Epithelial cell of proximal tubule (primary cell): ENCODE measurements around the gene CCM2. TPM values are rescaled to one million over a fixed set of nuclear protein-coding genes. Genes with fewer than 3 reads are reported as not detected.
"Not testable (repeated sequence)": the region's sequence is repeated elsewhere in the genome, so short reads cannot be mapped to it uniquely, and the experiment has no call there.

Experiments
- DNase-seq: peaks from one replicate; pipeline ENCODE4 v3.0.0-alpha.2; 2011; ENCODE audit warnings: low read depth
- H3K4me3 ChIP-seq: 2 replicates; pipeline ENCODE4 v1.5.1; 2011; ENCODE audit warnings: low read depth, mild to moderate bottlenecking, low read length
- total RNA-seq: library from RNA; depleted of rRNA; stranded (reverse); fragments of >200 nt; gene quantifications from 2 replicates; pipeline ENCODE4 v1.2.3, GENCODE V29; 2015
- TF ChIP-seq, protein P1 (sequence below): conservative IDR thresholded peaks from 2 replicates; pipeline ENCODE4 v1.5.1; 2012; ENCODE audit warnings: low read depth, mild to moderate bottlenecking, low read length

Gene CCM2
- total RNA-seq, 1 donor from 2014 or later = 49.2 TPM

DNA sequence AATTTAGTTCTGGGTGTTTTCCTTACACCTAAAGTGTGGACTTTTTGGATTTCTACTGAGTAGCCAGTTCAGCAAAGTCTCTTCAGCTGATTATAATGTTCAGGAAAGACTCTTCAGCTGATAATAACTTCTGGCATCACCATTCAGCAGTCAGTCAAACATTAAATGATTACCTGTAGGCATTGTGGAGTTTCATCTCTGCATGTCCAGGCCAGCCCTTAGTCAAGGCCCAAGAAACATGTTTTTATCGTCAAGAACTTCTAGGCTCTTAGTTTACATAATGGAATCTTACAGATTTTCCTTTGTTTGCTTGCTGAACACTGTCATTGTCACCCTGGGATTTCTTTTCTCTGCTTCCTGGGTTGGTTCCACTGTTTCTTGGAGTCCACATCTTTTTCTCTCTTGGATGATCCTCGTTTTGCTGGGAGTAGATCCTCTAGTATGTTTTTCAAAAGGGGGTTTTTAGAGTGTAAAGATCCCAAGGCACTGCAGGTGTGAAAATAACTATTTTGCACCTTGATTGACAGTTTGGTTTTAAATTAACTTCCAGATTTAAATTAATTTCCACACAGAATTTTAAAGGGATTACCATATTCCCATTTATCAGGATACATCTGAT lies 24.2 kb downstream of the CCM2 start:
- TF ChIP-seq, protein P1, sequence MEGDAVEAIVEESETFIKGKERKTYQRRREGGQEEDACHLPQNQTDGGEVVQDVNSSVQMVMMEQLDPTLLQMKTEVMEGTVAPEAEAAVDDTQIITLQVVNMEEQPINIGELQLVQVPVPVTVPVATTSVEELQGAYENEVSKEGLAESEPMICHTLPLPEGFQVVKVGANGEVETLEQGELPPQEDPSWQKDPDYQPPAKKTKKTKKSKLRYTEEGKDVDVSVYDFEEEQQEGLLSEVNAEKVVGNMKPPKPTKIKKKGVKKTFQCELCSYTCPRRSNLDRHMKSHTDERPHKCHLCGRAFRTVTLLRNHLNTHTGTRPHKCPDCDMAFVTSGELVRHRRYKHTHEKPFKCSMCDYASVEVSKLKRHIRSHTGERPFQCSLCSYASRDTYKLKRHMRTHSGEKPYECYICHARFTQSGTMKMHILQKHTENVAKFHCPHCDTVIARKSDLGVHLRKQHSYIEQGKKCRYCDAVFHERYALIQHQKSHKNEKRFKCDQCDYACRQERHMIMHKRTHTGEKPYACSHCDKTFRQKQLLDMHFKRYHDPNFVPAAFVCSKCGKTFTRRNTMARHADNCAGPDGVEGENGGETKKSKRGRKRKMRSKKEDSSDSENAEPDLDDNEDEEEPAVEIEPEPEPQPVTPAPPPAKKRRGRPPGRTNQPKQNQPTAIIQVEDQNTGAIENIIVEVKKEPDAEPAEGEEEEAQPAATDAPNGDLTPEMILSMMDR = no peak
- DNase-seq = no peak
- no peak overlapping the region for H3K4me3 ChIP-seq

GRCh38 chr7:45025473-45025872 lies 25.5 kb downstream of the CCM2 start:
- not testable (repeated sequence) for H3K4me3 ChIP-seq, DNase-seq

DNA sequence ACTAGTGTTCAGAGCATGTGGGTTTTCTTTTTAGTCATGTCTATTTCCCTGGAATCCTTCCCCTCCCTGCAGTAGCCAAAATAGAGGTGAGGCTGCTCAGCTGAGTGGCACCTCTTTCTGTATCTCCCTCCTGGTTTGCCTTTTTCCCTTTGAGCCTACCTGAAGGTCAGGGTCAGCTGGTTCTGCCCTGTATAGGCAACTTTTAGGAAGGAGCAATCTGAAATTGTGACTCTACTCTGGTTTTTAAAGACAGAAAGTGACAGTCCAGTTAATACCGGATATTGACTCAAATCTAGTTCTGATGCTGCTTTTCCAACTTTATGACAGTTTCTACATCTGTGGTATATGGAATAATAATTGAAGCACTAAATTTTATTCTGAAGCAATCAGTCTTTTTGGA lies 26.0 kb downstream of the CCM2 start:
- DNase-seq = no peak
- TF ChIP-seq, protein P1 = no peak
- no peak overlapping the region for H3K4me3 ChIP-seq

DNA sequence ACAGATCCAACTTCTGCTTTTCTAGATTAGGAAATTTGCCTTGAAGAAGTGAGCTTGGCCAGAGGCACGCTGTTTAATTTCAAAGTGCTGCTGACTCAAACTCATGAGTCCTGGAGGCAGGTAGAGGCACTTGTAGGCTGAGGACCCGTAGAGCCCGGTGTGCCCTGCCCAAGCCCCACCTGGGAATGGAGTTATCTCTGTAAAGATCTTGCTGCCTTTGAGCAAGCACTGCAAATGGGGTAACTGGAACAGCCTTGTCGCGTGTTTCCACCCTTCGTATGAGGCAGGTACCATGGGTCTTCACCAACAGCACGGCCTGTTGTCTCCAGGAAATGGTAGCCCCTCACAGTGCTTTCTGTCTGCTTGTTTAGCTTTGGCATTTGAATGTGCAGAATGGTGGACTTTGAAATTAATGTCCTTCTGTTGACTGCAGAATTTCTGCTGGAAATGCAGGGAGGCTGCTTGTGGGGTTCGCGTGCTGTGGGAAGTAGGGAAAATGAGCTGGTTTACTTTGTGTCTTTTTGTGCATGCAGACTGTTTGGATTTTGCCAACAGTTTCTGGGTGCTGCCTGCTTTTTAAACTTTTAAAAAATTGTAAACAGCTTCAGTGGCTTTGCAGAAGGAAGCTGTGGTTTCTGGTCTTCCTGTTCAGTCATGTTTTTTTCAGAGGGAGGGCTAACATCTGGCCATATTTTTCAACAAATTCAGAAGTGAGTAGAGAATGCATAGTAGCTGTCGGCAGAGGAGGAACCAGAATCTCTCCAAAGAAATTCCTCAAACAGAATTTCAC lies 27.2 kb downstream of the CCM2 start:
- DNase-seq = no peak

GRCh38 chr7:45027774-45028114 lies 27.7 kb downstream of the CCM2 start:
- no peak overlapping the region for H3K4me3 ChIP-seq
- TF ChIP-seq, protein P1 = no peak
- no peak for DNase-seq

More for the DNA sequence above, 27.2 kb downstream of the CCM2 start:
- TF ChIP-seq, protein P1 = no peak
- no peak overlapping the region for H3K4me3 ChIP-seq

- H3K4me3 ChIP-seq = no peak overlapping the region
- DNase-seq = no peak
- TF ChIP-seq, protein P1 = no peak
Measured at GRCh38 chr7:45028138-45028919, 28.3 kb downstream of the CCM2 start.

DNA sequence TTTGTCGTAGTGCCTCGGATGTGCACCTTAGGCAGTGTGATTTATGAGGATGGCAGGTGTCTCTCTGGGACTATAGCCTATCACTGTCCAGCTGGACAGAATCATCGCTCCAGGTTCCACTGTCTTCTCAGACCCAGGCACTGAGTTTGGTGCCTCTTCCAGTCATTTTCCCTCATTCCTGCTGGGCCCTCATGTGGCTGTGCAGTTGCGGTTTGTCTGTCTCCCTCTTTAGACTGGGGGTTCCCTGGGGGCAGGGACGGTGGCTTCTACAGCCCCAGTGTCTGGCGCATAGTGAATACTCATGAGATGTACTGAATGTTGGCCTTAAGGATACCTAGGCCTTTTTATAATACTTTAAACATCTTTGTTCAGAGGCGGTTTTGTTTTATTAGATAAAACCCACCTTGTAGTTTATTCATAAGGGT lies 28.9 kb downstream of the CCM2 start:
- H3K4me3 ChIP-seq = no peak overlapping the region
- TF ChIP-seq, protein P1 = no peak
- no peak for DNase-seq
